SK-N-DZ (cell line): ENCODE data around the gene LSM6. TPM values are rescaled to one million over a fixed set of nuclear protein-coding genes. Genes with fewer than 3 reads are reported as not detected.

Experiments
- DNase-seq: peaks from one replicate; pipeline ENCODE4 v3.0.0-alpha.2; 2015; ENCODE audit warnings: low spot score
- polyA plus RNA-seq, 2 experiments: library from polyadenylated mRNA; depleted of rRNA; stranded (reverse); fragments of >200 nt; gene quantifications; 2 replicates each; pipeline ENCODE4 v1.2.3, GENCODE V29; 2014

The LSM6 gene
- 109 and 126 TPM in 2 replicates for polyA plus RNA-seq (2014; cell fraction: cytosol; rRNA removed)
- polyA plus RNA-seq (2014; cell fraction: nucleus; rRNA removed): 50.2 and 76.4 TPM in 2 replicates

GRCh38 chr4:146175541-146176453 lies at the start of gene LSM6:
Gene LSM6, plus strand, starts transcription at chr4:146175718. Its CDS starts 7,204 bp downstream, at chr4:146182922.
- DNase-seq: peak; percentile 82

GRCh38 chr4:146132445-146132844 lies 43.1 kb upstream of the LSM6 start:
- no peak for DNase-seq

GRCh38 chr4:146134761-146135445 lies 40.6 kb upstream of the LSM6 start:
- no peak for DNase-seq

GRCh38 chr4:146135941-146136340 lies 39.6 kb upstream of the LSM6 start:
- no peak for DNase-seq

GRCh38 chr4:146142768-146143167 lies 32.8 kb upstream of the LSM6 start:
- no peak for DNase-seq

GRCh38 chr4:146143888-146144287 lies 31.6 kb upstream of the LSM6 start:
- no peak for DNase-seq

GRCh38 chr4:146146918-146147317 lies 28.6 kb upstream of the LSM6 start:
- DNase-seq: no peak

- DNase-seq: no peak
Observed at GRCh38 chr4:146148021-146148420, 27.5 kb upstream of the LSM6 start.

GRCh38 chr4:146154057-146154456 lies 21.5 kb upstream of the LSM6 start:
- peak; percentile 58 for DNase-seq

- no peak for DNase-seq
Observed at GRCh38 chr4:146155152-146155724, 20.3 kb upstream of the LSM6 start.

GRCh38 chr4:146158036-146158745 lies 17.3 kb upstream of the LSM6 start:
- DNase-seq: no peak

GRCh38 chr4:146159384-146160058 lies 16.0 kb upstream of the LSM6 start:
- no peak for DNase-seq

- DNase-seq: no peak
Observed at GRCh38 chr4:146161243-146161642, 14.3 kb upstream of the LSM6 start.

GRCh38 chr4:146165221-146165620 lies 10.3 kb upstream of the LSM6 start:
- no peak for DNase-seq

GRCh38 chr4:146165840-146166239 lies 9.7 kb upstream of the LSM6 start:
- DNase-seq: no peak

GRCh38 chr4:146170149-146170548 lies 5.4 kb upstream of the LSM6 start:
- DNase-seq: no peak

GRCh38 chr4:146176891-146177290 lies 1.4 kb downstream of the LSM6 start:
- DNase-seq: no peak

- no peak for DNase-seq
Observed at GRCh38 chr4:146178126-146178525, 2.6 kb downstream of the LSM6 start.

- no peak for DNase-seq
Observed at GRCh38 chr4:146179784-146180370, 4.4 kb downstream of the LSM6 start.

- DNase-seq: no peak
Observed at GRCh38 chr4:146182443-146182842, 6.9 kb downstream of the LSM6 start.

- DNase-seq: no peak
Observed at GRCh38 chr4:146183209-146183608, 7.7 kb downstream of the LSM6 start.
